ENCODE measurements around the gene PDZD2. TPM values are rescaled to one million over a fixed set of nuclear protein-coding genes. Genes with fewer than 3 reads are reported as not detected.
"Not testable (repeated sequence)": the region's sequence is repeated elsewhere in the genome, so short reads cannot be mapped to it uniquely, and the experiment has no call there.

PDZD2 gene
- total RNA-seq, 1 donor from 2014 or later: 42.7 TPM

DNA sequence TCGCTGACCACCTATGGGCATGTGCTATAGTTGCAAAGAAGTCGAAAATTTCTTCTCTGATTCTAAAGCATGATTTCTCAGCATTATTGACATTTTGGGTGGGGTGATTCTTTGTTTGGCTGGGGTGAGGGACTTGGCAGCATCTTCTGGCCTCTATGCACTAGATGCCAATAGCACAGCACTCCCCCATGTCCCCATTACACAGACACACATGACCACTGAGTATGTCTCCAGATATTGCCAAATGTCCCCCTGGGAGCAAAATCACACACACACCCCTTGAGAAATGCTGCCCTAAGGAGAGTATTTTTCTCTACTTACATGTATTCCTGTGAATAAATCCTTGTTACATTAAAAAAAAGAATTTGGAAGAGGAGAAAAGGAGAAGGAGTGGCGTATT lies 89.1 kb downstream of the PDZD2 start:
- intact Hi-C loops (cut with DNase I): no loop called here
- DNase-seq (ENCODE audit: extremely low spot score in 2 of 2): no peak
- Histone ChIP-seq H3K4me1 (no peaks in the 10 kb centered on the region), H3K27ac (no peak overlapping the region), H3K9me3 (no peaks in the 10 kb centered on the region), H3K4me3 (no peak overlapping the region), H3K36me3 (no peaks in the 10 kb centered on the region), H3K27me3 (no peaks in the 10 kb centered on the region)
- TF ChIP-seq, protein P1, sequence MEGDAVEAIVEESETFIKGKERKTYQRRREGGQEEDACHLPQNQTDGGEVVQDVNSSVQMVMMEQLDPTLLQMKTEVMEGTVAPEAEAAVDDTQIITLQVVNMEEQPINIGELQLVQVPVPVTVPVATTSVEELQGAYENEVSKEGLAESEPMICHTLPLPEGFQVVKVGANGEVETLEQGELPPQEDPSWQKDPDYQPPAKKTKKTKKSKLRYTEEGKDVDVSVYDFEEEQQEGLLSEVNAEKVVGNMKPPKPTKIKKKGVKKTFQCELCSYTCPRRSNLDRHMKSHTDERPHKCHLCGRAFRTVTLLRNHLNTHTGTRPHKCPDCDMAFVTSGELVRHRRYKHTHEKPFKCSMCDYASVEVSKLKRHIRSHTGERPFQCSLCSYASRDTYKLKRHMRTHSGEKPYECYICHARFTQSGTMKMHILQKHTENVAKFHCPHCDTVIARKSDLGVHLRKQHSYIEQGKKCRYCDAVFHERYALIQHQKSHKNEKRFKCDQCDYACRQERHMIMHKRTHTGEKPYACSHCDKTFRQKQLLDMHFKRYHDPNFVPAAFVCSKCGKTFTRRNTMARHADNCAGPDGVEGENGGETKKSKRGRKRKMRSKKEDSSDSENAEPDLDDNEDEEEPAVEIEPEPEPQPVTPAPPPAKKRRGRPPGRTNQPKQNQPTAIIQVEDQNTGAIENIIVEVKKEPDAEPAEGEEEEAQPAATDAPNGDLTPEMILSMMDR (IDR thresholded peaks at IDR 0.05): no peak
- TF ChIP-seq POLR2AphosphoS5 (IDR thresholded peaks at IDR 0.05; ENCODE audit: insufficient read depth in 1 of 2, low read depth in 1 of 2) (no peak), POLR2A (IDR thresholded peaks at IDR 0.05) (no peak)

DNA sequence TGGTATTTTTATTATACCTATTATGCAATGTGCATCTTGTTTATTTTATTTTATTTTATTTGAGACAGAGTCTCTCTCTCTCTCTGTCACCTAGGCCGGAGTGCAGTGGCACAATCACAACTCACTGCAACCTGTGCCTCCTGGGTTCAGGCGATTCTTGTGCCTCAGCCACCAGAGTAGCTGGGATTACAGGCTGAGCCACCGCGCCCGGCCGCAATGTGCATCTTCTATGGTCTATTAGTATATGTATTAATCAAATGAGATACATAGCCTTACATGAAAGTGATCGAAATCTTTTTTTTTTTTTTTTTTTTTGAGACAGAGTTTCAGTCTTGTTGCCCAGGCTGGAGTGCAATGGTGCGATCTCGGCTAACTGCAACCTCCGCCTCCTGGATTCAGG lies 89.9 kb downstream of the PDZD2 start:
- H3K9me3 ChIP-seq; intact Hi-C loops (cut with DNase I); H3K27ac ChIP-seq; H3K27me3 ChIP-seq; DNase-seq (ENCODE audit: extremely low spot score in 2 of 2); H3K4me1 ChIP-seq; H3K4me3 ChIP-seq; H3K36me3 ChIP-seq: not testable (repeated sequence)

DNA sequence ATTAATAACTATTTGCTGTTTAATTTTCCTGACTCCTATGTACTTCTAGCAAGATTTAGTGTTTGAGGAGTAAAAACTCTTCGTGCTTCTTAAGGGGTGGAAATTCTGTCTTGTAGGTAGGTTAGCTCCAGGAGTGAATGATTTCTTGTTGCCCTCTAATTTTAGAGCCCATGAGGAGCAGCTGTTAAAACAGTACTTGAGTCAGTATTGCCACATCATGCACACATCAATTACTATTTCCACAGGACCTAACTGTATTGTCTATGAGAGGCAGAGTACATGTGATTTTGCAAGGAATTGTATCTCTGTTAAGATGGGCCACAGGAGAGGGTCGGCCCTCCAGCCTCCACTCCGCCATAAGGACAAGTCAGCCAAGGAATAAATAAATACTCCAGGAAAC lies 91.2 kb downstream of the PDZD2 start:
- no peak overlapping the region for H3K4me3 ChIP-seq
- TF ChIP-seq POLR2A (IDR thresholded peaks at IDR 0.05) (no peak), POLR2AphosphoS5 (IDR thresholded peaks at IDR 0.05; ENCODE audit: insufficient read depth in 1 of 2, low read depth in 1 of 2) (no peak)
- TF ChIP-seq, protein P1 (IDR thresholded peaks at IDR 0.05): no peak
- H3K9me3 ChIP-seq: no peaks in the 10 kb centered on the region
- DNase-seq (ENCODE audit: extremely low spot score in 2 of 2): no peak
- intact Hi-C loops (cut with DNase I): no loop called here
- H3K27ac ChIP-seq: no peak overlapping the region
- no peaks in the 10 kb centered on the region for H3K36me3 ChIP-seq
- no peaks in the 10 kb centered on the region for H3K4me1 ChIP-seq
- H3K27me3 ChIP-seq: no peaks in the 10 kb centered on the region

DNA sequence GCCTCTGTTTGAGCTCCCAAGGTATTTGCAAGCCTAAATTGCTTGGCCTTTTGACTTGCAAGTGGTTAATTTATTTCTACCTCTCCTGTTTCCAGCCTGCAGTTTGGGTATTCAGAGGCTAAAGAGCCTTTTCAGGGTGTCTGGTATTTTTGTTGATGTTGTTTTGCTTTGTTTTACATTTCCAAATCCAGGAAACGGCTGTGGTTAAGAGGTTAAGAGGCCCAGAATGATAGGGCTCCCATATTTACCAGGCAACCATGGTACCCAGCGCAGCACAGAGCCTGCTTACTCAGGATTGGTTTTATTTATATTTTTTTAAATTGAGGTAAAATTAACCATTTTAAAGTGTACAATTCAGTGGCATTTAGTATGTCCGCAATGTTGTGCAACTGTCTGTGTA lies 92.1 kb downstream of the PDZD2 start:
- Histone ChIP-seq H3K27me3 (no peaks in the 10 kb centered on the region), H3K4me1 (no peaks in the 10 kb centered on the region), H3K36me3 (no peaks in the 10 kb centered on the region), H3K27ac (no peak overlapping the region), H3K9me3 (no peaks in the 10 kb centered on the region), H3K4me3 (no peak overlapping the region)
- intact Hi-C loops (cut with DNase I): no loop called here
- TF ChIP-seq, protein P1 (IDR thresholded peaks at IDR 0.05): no peak
- no peak for TF ChIP-seq POLR2AphosphoS5 (IDR thresholded peaks at IDR 0.05; ENCODE audit: insufficient read depth in 1 of 2, low read depth in 1 of 2)
- TF ChIP-seq POLR2A (IDR thresholded peaks at IDR 0.05): no peak
- no peak for DNase-seq (ENCODE audit: extremely low spot score in 2 of 2)

DNA sequence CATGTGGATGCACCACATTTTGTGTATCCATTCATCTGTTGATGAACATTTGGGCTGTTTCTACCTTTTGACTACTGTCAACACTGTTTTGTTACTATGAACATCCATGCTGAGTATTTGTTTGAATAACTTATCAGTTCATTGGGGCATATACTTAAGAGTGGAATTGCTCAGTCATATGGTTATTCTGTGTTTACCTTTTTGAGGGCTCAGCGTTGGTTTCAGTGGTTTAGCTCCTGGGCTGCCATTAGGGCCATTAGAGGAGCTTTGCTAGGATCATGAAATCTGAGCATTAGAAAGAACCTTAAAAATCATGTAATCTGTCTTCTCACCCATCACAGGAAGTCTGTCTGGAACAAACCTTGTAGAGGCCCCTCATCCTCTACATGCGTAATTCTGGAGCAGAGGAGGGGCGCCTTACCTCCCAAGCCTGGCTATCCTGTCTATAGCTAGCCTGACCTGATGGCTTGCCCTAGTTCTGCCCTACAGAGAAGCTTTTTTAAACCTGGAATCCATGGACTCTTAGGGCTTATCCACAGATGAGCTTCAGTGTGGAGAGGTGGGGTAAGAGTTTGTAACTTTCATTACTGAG lies 92.9 kb downstream of the PDZD2 start:
- Histone ChIP-seq H3K9me3 (no peaks in the 10 kb centered on the region), H3K27ac (no peak overlapping the region), H3K36me3 (no peaks in the 10 kb centered on the region), H3K4me3 (no peak overlapping the region), H3K27me3 (no peaks in the 10 kb centered on the region), H3K4me1 (no peaks in the 10 kb centered on the region)
- DNase-seq (ENCODE audit: extremely low spot score in 2 of 2): no peak
- intact Hi-C loops (cut with DNase I): no loop called here
- TF ChIP-seq POLR2A (IDR thresholded peaks at IDR 0.05): no peak
- TF ChIP-seq, protein P1 (IDR thresholded peaks at IDR 0.05): no peak

DNA sequence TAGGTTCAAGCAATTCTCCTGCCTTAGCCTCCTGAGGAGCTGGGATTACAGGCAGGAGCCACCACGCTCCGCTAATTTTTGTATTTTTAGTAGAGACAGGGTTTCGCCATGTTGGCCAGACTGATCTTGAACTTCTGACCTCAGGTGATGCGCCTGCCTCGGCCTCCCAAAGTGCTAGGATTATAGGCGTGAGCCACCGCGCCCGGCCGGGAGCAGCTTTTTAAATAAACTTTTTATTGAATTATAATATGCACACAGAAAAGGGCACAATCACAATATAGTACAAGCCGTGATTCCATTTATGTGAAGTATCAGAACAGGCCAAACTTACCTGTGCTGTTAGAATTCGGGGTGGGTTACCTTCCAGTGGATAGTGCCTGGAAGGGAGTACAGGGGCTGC lies 93.9 kb downstream of the PDZD2 start:
- H3K27me3 ChIP-seq; H3K4me1 ChIP-seq; H3K36me3 ChIP-seq; intact Hi-C loops (cut with DNase I); H3K9me3 ChIP-seq; H3K27ac ChIP-seq; DNase-seq (ENCODE audit: extremely low spot score in 2 of 2); H3K4me3 ChIP-seq: not testable (repeated sequence)

All from vagina (tissue), 2 donors.